Stimulated activated CD8-positive, alpha-beta memory T cell treated with anti-CD3 and anti-CD28 coated beads, Interleukin-4, amount 100 ng/mL, for 24 hours (primary cell): ENCODE results near the gene THRB.

Experiments
- DNase-seq: peaks from one replicate; pipeline ENCODE4 v3.0.0-alpha.2; 2020; ENCODE audit warnings: low read depth

THRB gene

GRCh38 chr3:24494618-24495325, at the start of gene THRB:
Gene THRB (minus strand): TSS chr3:24494850.
- no peak for DNase-seq

- DNase-seq: no peak
Observed at GRCh38 chr3:24541935-24542334, 47.3 kb upstream of the THRB start.

GRCh38 chr3:24540821-24541220, 46.2 kb upstream of the THRB start:
- no peak for DNase-seq

- no peak for DNase-seq
Observed at GRCh38 chr3:24539699-24540098, 45.0 kb upstream of the THRB start.

GRCh38 chr3:24538891-24539290, 44.2 kb upstream of the THRB start:
- no peak for DNase-seq

- no peak for DNase-seq
Observed at GRCh38 chr3:24533561-24534193, 39.0 kb upstream of the THRB start.

GRCh38 chr3:24530471-24530870, 35.8 kb upstream of the THRB start:
- DNase-seq: no peak

- DNase-seq: no peak
Observed at GRCh38 chr3:24529210-24529609, 34.6 kb upstream of the THRB start.

- no peak for DNase-seq
Observed at GRCh38 chr3:24526640-24527212, 32.1 kb upstream of the THRB start.

- DNase-seq: no peak
Observed at GRCh38 chr3:24525557-24525956, 30.9 kb upstream of the THRB start.

- DNase-seq: no peak
Observed at GRCh38 chr3:24525022-24525421, 30.4 kb upstream of the THRB start.

- no peak for DNase-seq
Observed at GRCh38 chr3:24523988-24524727, 29.5 kb upstream of the THRB start.

GRCh38 chr3:24523215-24523614, 28.6 kb upstream of the THRB start:
- DNase-seq: no peak

- no peak for DNase-seq
Observed at GRCh38 chr3:24522146-24522579, 27.5 kb upstream of the THRB start.

GRCh38 chr3:24521420-24522145, 26.9 kb upstream of the THRB start:
- DNase-seq: no peak

- DNase-seq: no peak
Observed at GRCh38 chr3:24520976-24521419, 26.3 kb upstream of the THRB start.

GRCh38 chr3:24520101-24520495, 25.4 kb upstream of the THRB start:
- no peak for DNase-seq

GRCh38 chr3:24519368-24520100, 24.9 kb upstream of the THRB start:
- DNase-seq: no peak

GRCh38 chr3:24518990-24519367, 24.3 kb upstream of the THRB start:
- no peak for DNase-seq

GRCh38 chr3:24514119-24514518, 19.5 kb upstream of the THRB start:
- DNase-seq: no peak

- DNase-seq: no peak
Observed at GRCh38 chr3:24513463-24513862, 18.8 kb upstream of the THRB start.
